Neuron (in vitro differentiated cells): ENCODE data around the gene SMIM28.
"Not testable (repeated sequence)": the region's sequence is repeated elsewhere in the genome, so short reads cannot be mapped to it uniquely, and the experiment has no call there.

Experiments
- H2AFZ ChIP-seq: one replicate; pipeline ENCODE4 v1.6.1; 2013; ENCODE audit warnings: low read depth, mild to moderate bottlenecking, inconsistent platforms, low read length, moderate library complexity
- H3K27me3 ChIP-seq: one replicate; pipeline ENCODE4 v1.6.1; 2013; ENCODE audit warnings: low read length; ENCODE audit not compliant: insufficient read depth
- H3K36me3 ChIP-seq: one replicate; pipeline ENCODE4 v1.6.1; 2013; ENCODE audit warnings: low read length; ENCODE audit not compliant: insufficient read depth
- H3K4me1 ChIP-seq: one replicate; pipeline ENCODE4 v1.6.1; 2013; ENCODE audit warnings: low read length; ENCODE audit not compliant: insufficient read depth
- H3K4me3 ChIP-seq: 2 replicates; pipeline ENCODE4 v1.5.1; 2013; ENCODE audit warnings: mild to moderate bottlenecking, low read length, moderate library complexity
- H3K9me3 ChIP-seq: one replicate; pipeline ENCODE4 v1.6.1; 2013; ENCODE audit warnings: low read length

Gene SMIM28

GRCh38 chr6:138346302-138347195 is 31.2 kb upstream of the SMIM28 start:
- Histone ChIP-seq H3K27me3 (peaks cover 2% of the 10 kb centered on the region), H3K4me1 (no peaks in the 10 kb centered on the region), H3K36me3 (no peaks in the 10 kb centered on the region), H2AFZ (no peak overlapping the region), H3K9me3 (no peaks in the 10 kb centered on the region), H3K4me3 (no peak overlapping the region)

- H3K4me1 ChIP-seq: no peaks in the 10 kb centered on the region
- H3K9me3 ChIP-seq: no peaks in the 10 kb centered on the region
- H3K4me3 ChIP-seq: no peak overlapping the region
- H2AFZ ChIP-seq: no peak overlapping the region
- no peaks in the 10 kb centered on the region for H3K27me3 ChIP-seq
- H3K36me3 ChIP-seq: no peaks in the 10 kb centered on the region
Observed at GRCh38 chr6:138347864-138348263, 29.8 kb upstream of the SMIM28 start.

DNA sequence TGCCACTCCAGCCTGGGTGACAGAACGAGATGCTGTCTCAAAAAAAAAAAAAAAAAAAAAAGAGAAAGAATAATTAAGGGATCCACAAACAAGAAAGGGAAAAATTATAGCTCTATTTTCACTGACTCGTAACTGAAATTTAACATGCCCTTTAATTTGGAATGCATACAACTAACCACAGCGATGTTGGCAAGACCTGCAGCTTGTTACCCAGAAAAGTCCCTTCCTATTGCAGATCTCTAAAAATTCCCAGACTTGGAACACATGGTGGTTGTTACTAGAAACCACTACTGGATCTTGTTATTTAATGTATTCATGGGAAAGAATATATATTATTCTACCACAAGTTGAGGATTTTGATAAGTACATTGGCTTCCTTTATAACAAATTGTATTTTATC is 27.8 kb upstream of the SMIM28 start:
- Histone ChIP-seq H3K36me3 (no peaks in the 10 kb centered on the region), H3K27me3 (no peaks in the 10 kb centered on the region), H2AFZ (no peak overlapping the region), H3K9me3 (no peaks in the 10 kb centered on the region), H3K4me3 (no peak overlapping the region), H3K4me1 (no peaks in the 10 kb centered on the region)

- H3K36me3 ChIP-seq: no peaks in the 10 kb centered on the region
- H3K4me3 ChIP-seq: no peak overlapping the region
- no peaks in the 10 kb centered on the region for H3K27me3 ChIP-seq
- no peaks in the 10 kb centered on the region for H3K9me3 ChIP-seq
- H3K4me1 ChIP-seq: no peaks in the 10 kb centered on the region
- no peak overlapping the region for H2AFZ ChIP-seq
Observed at GRCh38 chr6:138357928-138358327, 19.8 kb upstream of the SMIM28 start.

GRCh38 chr6:138368684-138369083 is 9.0 kb upstream of the SMIM28 start:
- not testable (repeated sequence) for H3K27me3 ChIP-seq, H3K36me3 ChIP-seq, H3K4me1 ChIP-seq, H3K9me3 ChIP-seq, H3K4me3 ChIP-seq, H2AFZ ChIP-seq

- Histone ChIP-seq H3K4me1 (no peaks in the 10 kb centered on the region), H2AFZ (no peak overlapping the region), H3K27me3 (no peaks in the 10 kb centered on the region), H3K9me3 (no peaks in the 10 kb centered on the region), H3K36me3 (no peaks in the 10 kb centered on the region), H3K4me3 (no peak overlapping the region)
Observed at GRCh38 chr6:138370631-138371451, 6.9 kb upstream of the SMIM28 start.

DNA sequence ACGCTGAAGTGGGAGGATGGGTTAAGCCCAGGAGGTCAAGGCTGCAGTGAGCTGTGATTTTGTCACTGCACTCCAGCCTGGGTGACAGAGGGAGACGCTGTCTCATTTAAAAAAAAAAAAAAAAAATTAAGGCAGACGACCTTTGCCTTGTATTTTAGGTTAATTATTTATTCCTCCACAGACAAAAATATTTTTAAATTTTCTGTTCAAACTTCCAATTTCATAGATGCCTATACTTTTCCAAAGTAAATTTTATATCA is 6.3 kb upstream of the SMIM28 start:
- Histone ChIP-seq H2AFZ (no peak overlapping the region), H3K27me3 (peaks cover 2% of the 10 kb centered on the region), H3K36me3 (no peaks in the 10 kb centered on the region), H3K9me3 (no peaks in the 10 kb centered on the region), H3K4me1 (no peaks in the 10 kb centered on the region), H3K4me3 (no peak overlapping the region)

DNA sequence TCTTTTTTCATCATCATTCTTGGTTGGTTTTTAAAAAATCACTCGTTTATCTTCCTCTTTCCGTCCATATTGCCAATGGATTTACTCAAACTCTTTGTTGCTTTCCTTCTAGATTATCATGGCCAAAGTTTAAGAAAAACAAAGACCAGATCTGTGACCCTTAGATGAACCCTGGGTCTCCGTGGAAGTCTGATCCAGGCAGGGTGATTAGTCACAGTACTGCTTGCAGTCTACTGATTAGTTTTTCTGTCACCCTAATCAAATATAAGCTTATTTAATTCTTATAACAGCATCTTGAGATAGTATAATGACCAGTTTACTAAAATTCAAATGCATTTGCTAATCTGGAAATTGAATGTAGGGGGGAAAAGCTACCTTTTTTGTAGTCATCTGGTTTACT is 6.0 kb upstream of the SMIM28 start:
- Histone ChIP-seq H2AFZ (no peak overlapping the region), H3K27me3 (peaks cover 2% of the 10 kb centered on the region), H3K36me3 (no peaks in the 10 kb centered on the region), H3K4me1 (no peaks in the 10 kb centered on the region), H3K4me3 (no peak overlapping the region), H3K9me3 (no peaks in the 10 kb centered on the region)

- Histone ChIP-seq H3K27me3 (peaks cover 3% of the 10 kb centered on the region), H3K4me3 (no peak overlapping the region), H2AFZ (no peak overlapping the region), H3K4me1 (no peaks in the 10 kb centered on the region), H3K9me3 (no peaks in the 10 kb centered on the region), H3K36me3 (no peaks in the 10 kb centered on the region)
Observed at GRCh38 chr6:138372711-138373463, 4.8 kb upstream of the SMIM28 start.

- Histone ChIP-seq H3K4me1 (no peaks in the 10 kb centered on the region), H3K36me3 (no peaks in the 10 kb centered on the region), H2AFZ (no peak overlapping the region), H3K9me3 (no peaks in the 10 kb centered on the region), H3K4me3 (no peak overlapping the region), H3K27me3 (peaks cover 3% of the 10 kb centered on the region)
Observed at GRCh38 chr6:138374230-138374629, 3.5 kb upstream of the SMIM28 start.

- H3K27me3 ChIP-seq: peaks cover 3% of the 10 kb centered on the region
- no peak overlapping the region for H3K4me3 ChIP-seq
- H3K4me1 ChIP-seq: no peaks in the 10 kb centered on the region
- H3K36me3 ChIP-seq: no peaks in the 10 kb centered on the region
- no peaks in the 10 kb centered on the region for H3K9me3 ChIP-seq
- no peak overlapping the region for H2AFZ ChIP-seq
Observed at GRCh38 chr6:138374815-138375214, 2.9 kb upstream of the SMIM28 start.

GRCh38 chr6:138377042-138377441 is 663 bp upstream of the SMIM28 start:
- Histone ChIP-seq H3K9me3 (no peaks in the 10 kb centered on the region), H3K36me3 (no peaks in the 10 kb centered on the region), H3K4me3 (no peak overlapping the region), H3K4me1 (no peaks in the 10 kb centered on the region), H3K27me3 (peaks cover 3% of the 10 kb centered on the region), H2AFZ (no peak overlapping the region)

- H3K4me3 ChIP-seq: no peak overlapping the region
- H3K36me3 ChIP-seq: no peaks in the 10 kb centered on the region
- H3K27me3 ChIP-seq: peaks cover 3% of the 10 kb centered on the region
- H3K4me1 ChIP-seq: no peaks in the 10 kb centered on the region
- no peaks in the 10 kb centered on the region for H3K9me3 ChIP-seq
- H2AFZ ChIP-seq: no peak overlapping the region
Observed at GRCh38 chr6:138378463-138378862, 758 bp downstream of the SMIM28 start.
